ENCODE measurements around the gene KPNA1.
A peak's percentile ranks its signal among the peaks of the same experiment; 100 is the strongest.
"Not testable (repeated sequence)": the region's sequence is repeated elsewhere in the genome, so short reads cannot be mapped to it uniquely, and the experiment has no call there.

KPNA1 gene

DNA sequence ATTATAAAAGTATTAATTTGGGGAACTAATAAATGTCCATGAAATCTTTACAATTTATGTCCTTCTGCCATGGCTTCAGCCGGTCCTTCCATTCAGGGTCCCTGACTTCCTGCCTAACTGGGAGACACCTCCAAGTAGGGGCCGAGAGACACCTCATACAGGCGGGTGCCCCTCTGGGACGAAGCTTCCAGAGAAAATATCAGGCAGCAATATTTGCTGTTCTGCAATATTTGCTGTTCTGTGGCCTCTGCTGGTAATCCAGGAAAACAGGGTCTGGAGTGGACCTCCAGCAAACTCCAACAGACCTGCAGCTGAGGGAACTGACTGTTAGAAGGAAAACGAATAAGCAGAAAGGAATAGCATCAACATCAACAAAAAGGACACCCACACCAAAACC lies 70.2 kb downstream of the KPNA1 start:
- not testable (repeated sequence) for H2BK15ac ChIP-seq (ENCODE audit: low read length); H3K9me3 ChIP-seq (replicated peaks in 1 of 2; ENCODE audit: control insufficient read depth in 2 of 2, insufficient read depth in 1 of 2, low read depth in 1 of 2, low read length in 2 of 2); H3K27me3 ChIP-seq (ENCODE audit: control insufficient read depth in 3 of 3, insufficient read depth in 3 of 3, low read depth in 1 of 3, low read length in 3 of 3); H3K4me3 ChIP-seq (ENCODE audit: low read length in 2 of 2); H3K9ac ChIP-seq (ENCODE audit: low read depth, low read length, poor library complexity); H2BK12ac ChIP-seq (ENCODE audit: low read length); H3K79me1 ChIP-seq (ENCODE audit: low read depth, low read length); H2BK120ac ChIP-seq (ENCODE audit: low read depth, low read length); H3K4ac ChIP-seq (ENCODE audit: low read length); H3K4me1 ChIP-seq (ENCODE audit: control insufficient read depth in 2 of 2, insufficient read depth in 1 of 2, low read depth in 1 of 2, low read length in 2 of 2); H3K18ac ChIP-seq (ENCODE audit: low read length); H2AK5ac ChIP-seq (ENCODE audit: low read depth, low read length); H3K4me2 ChIP-seq (ENCODE audit: insufficient read depth, low read length, poor library complexity, severe bottlenecking); DNase-seq (ENCODE audit: low spot score); H4K91ac ChIP-seq (ENCODE audit: low read depth, low read length, poor library complexity); H3K27ac ChIP-seq (replicated peaks; ENCODE audit: low read length); H3K14ac ChIP-seq (ENCODE audit: low read length); H2BK5ac ChIP-seq (ENCODE audit: low read length); H2AFZ ChIP-seq (ENCODE audit: low read length); H3K23ac ChIP-seq (ENCODE audit: low read depth, low read length, poor library complexity); H4K8ac ChIP-seq (ENCODE audit: low read depth, low read length)
- no CpG with 5 or more reads among the region's 5 CpGs for WGBS, 2 donors (ENCODE audit: extremely low coverage in 2 of 2, insufficient read length in 2 of 2, insufficient replicate concordance in 1 of 2)
- H3K36me3 ChIP-seq (replicated peaks in 1 of 2; ENCODE audit: control insufficient read depth in 2 of 2, insufficient read depth in 2 of 2, low read length in 2 of 2) = peaks cover 14 to 82% of the 10 kb centered on the region in 2 donors

DNA sequence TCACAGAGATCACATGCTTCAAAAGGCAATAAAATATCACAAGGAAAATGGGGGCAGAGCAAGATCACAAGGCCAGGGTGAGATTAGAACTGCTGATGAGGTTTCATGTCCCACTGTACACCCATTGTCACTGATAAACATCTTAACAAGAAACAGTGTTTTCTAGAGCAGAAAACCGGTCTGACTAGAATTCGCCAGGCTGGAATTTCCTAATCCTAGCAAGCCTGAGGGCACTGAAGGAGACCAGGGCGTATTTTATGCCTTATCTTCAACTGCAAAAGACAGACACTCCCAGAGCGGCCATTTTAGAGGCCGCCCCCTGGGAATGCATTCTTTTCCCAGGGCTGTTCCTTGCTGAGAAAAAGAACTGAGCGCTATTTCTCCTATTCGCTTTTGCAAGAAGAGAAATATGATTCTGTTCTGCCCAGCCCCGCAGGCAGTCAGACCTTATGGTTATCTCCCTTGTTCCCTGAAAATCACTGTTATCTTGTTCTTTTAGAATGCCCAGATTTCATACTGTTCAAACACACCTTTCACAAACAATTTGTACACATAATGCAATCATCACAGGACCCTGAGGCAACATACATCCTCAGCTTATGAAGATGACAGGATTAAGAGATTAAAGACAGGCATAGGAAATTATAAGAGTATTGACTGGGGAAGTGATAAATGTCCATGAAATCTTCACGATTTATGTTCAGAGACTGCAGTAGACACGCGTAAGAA lies 70.8 kb downstream of the KPNA1 start:
- H3K4me1 ChIP-seq (ENCODE audit: control insufficient read depth in 2 of 2, insufficient read depth in 1 of 2, low read depth in 1 of 2, low read length in 2 of 2); H3K79me1 ChIP-seq (ENCODE audit: low read depth, low read length); H3K9me3 ChIP-seq (replicated peaks in 1 of 2; ENCODE audit: control insufficient read depth in 2 of 2, insufficient read depth in 1 of 2, low read depth in 1 of 2, low read length in 2 of 2); H3K27me3 ChIP-seq (ENCODE audit: control insufficient read depth in 3 of 3, insufficient read depth in 3 of 3, low read depth in 1 of 3, low read length in 3 of 3); H2AFZ ChIP-seq (ENCODE audit: low read length); H2AK5ac ChIP-seq (ENCODE audit: low read depth, low read length); H2BK15ac ChIP-seq (ENCODE audit: low read length); H3K18ac ChIP-seq (ENCODE audit: low read length); H2BK12ac ChIP-seq (ENCODE audit: low read length); H3K4ac ChIP-seq (ENCODE audit: low read length); H3K23ac ChIP-seq (ENCODE audit: low read depth, low read length, poor library complexity); H3K4me3 ChIP-seq (ENCODE audit: low read length in 2 of 2); DNase-seq (ENCODE audit: low spot score); H3K4me2 ChIP-seq (ENCODE audit: insufficient read depth, low read length, poor library complexity, severe bottlenecking); H3K9ac ChIP-seq (ENCODE audit: low read depth, low read length, poor library complexity); H2BK120ac ChIP-seq (ENCODE audit: low read depth, low read length); H4K8ac ChIP-seq (ENCODE audit: low read depth, low read length); H4K91ac ChIP-seq (ENCODE audit: low read depth, low read length, poor library complexity); H3K14ac ChIP-seq (ENCODE audit: low read length); H2BK5ac ChIP-seq (ENCODE audit: low read length); H3K27ac ChIP-seq (replicated peaks; ENCODE audit: low read length): not testable (repeated sequence)
- WGBS, 2 donors (ENCODE audit: extremely low coverage in 2 of 2, insufficient read length in 2 of 2, insufficient replicate concordance in 1 of 2) = no CpG with 5 or more reads among the region's 11 CpGs
- H3K36me3 ChIP-seq (replicated peaks in 1 of 2; ENCODE audit: control insufficient read depth in 2 of 2, insufficient read depth in 2 of 2, low read length in 2 of 2) = peaks cover 14 to 82% of the 10 kb centered on the region in 2 donors

DNA sequence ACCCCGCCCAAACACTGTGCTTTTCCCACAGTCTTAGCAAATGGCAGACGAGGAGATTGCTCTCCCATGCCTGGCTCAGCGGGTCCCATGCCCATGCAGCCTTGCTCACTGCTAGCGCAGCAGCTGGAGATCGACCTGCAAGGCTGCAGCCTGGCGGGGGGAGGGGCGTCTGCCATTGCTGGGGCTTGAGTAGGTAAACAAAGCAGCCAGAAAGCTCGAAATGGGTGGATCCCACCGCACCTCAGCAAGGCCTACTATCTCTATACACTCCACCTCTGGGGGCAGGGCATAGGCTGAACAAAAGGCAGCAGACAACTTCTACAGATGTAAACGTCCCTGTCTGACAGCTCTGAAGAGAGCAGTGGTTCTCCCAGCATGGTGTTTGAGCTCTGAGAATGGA lies 71.6 kb downstream of the KPNA1 start:
- Histone ChIP-seq H2AK5ac (ENCODE audit: low read depth, low read length) (no peak overlapping the region), H3K27ac (replicated peaks; ENCODE audit: low read length) (no peak overlapping the region), H3K4me3 (ENCODE audit: low read length in 2 of 2) (no peak overlapping the region), H2BK5ac (ENCODE audit: low read length) (no peak overlapping the region), H3K4ac (ENCODE audit: low read length) (no peak overlapping the region), H4K91ac (ENCODE audit: low read depth, low read length, poor library complexity) (no peak overlapping the region), H3K36me3 (replicated peaks in 1 of 2; ENCODE audit: control insufficient read depth in 2 of 2, insufficient read depth in 2 of 2, low read length in 2 of 2) (peaks cover 14 to 83% of the 10 kb centered on the region in 2 donors), H3K4me2 (ENCODE audit: insufficient read depth, low read length, poor library complexity, severe bottlenecking) (no peak overlapping the region), H3K18ac (ENCODE audit: low read length) (no peak overlapping the region), H2BK15ac (ENCODE audit: low read length) (no peak overlapping the region), H3K9me3 (replicated peaks in 1 of 2; ENCODE audit: control insufficient read depth in 2 of 2, insufficient read depth in 1 of 2, low read depth in 1 of 2, low read length in 2 of 2) (peaks cover 0 to 1% of the 10 kb centered on the region in 2 donors), H3K23ac (ENCODE audit: low read depth, low read length, poor library complexity) (peak overlapping the region; percentile 55), H3K9ac (ENCODE audit: low read depth, low read length, poor library complexity) (no peak overlapping the region), H2BK120ac (ENCODE audit: low read depth, low read length) (no peak overlapping the region), H3K14ac (ENCODE audit: low read length) (no peak overlapping the region), H2BK12ac (ENCODE audit: low read length) (peak overlapping the region; percentile 97), H3K4me1 (ENCODE audit: control insufficient read depth in 2 of 2, insufficient read depth in 1 of 2, low read depth in 1 of 2, low read length in 2 of 2) (peaks cover 0 to 2% of the 10 kb centered on the region in 2 donors), H3K27me3 (ENCODE audit: control insufficient read depth in 3 of 3, insufficient read depth in 3 of 3, low read depth in 1 of 3, low read length in 3 of 3) (no peaks in the 10 kb centered on the region), H2AFZ (ENCODE audit: low read length) (no peak overlapping the region), H3K79me1 (ENCODE audit: low read depth, low read length) (peaks cover 2% of the 10 kb centered on the region), H4K8ac (ENCODE audit: low read depth, low read length) (no peak overlapping the region)
- DNase-seq (ENCODE audit: low spot score) = no peak
- WGBS, 2 donors (ENCODE audit: extremely low coverage in 2 of 2, insufficient read length in 2 of 2, insufficient replicate concordance in 1 of 2) = no CpG with 5 or more reads among the region's 10 CpGs

DNA sequence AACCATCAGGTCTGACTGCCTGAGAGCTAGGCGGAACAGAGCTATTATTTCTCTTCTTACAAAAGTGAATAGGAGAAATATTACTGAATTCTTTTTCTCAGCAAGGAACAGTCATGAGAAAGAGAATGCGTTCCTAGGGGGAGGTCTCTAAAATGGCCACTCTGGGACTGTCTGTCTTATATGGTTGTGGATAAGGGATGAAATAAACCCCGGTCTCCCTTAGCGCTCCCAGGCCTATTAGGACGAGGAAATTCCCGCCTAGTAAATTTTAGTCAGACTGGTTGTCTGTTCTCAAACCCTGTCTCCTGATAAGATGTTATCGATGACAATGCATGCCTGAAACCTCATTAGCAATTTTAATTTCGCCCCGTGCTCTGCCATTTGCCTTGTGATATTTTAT lies 78.8 kb downstream of the KPNA1 start:
- no peaks in the 10 kb centered on the region for H3K79me1 ChIP-seq (ENCODE audit: low read depth, low read length)
- no peak overlapping the region for H4K8ac ChIP-seq (ENCODE audit: low read depth, low read length)
- no peaks in the 10 kb centered on the region for H3K27me3 ChIP-seq (ENCODE audit: control insufficient read depth in 3 of 3, insufficient read depth in 3 of 3, low read depth in 1 of 3, low read length in 3 of 3)
- H3K4me1 ChIP-seq (ENCODE audit: control insufficient read depth in 2 of 2, insufficient read depth in 1 of 2, low read depth in 1 of 2, low read length in 2 of 2) = no peaks in the 10 kb centered on the region
- no peak overlapping the region for H3K14ac ChIP-seq (ENCODE audit: low read length)
- no peak overlapping the region for H3K4me2 ChIP-seq (ENCODE audit: insufficient read depth, low read length, poor library complexity, severe bottlenecking)
- H2BK15ac ChIP-seq (ENCODE audit: low read length) = no peak overlapping the region
- H3K23ac ChIP-seq (ENCODE audit: low read depth, low read length, poor library complexity) = no peak overlapping the region
- H3K9me3 ChIP-seq (replicated peaks in 1 of 2; ENCODE audit: control insufficient read depth in 2 of 2, insufficient read depth in 1 of 2, low read depth in 1 of 2, low read length in 2 of 2) = peaks cover 0 to 12% of the 10 kb centered on the region in 2 donors
- H3K27ac ChIP-seq (replicated peaks; ENCODE audit: low read length) = no peak overlapping the region
- no peak overlapping the region for H2BK12ac ChIP-seq (ENCODE audit: low read length)
- no peak overlapping the region for H2BK5ac ChIP-seq (ENCODE audit: low read length)
- H3K9ac ChIP-seq (ENCODE audit: low read depth, low read length, poor library complexity) = no peak overlapping the region
- no peak for DNase-seq (ENCODE audit: low spot score)
- peaks cover 21 to 98% of the 10 kb centered on the region in 2 donors for H3K36me3 ChIP-seq (replicated peaks in 1 of 2; ENCODE audit: control insufficient read depth in 2 of 2, insufficient read depth in 2 of 2, low read length in 2 of 2)
- no peak overlapping the region for H4K91ac ChIP-seq (ENCODE audit: low read depth, low read length, poor library complexity)
- H2BK120ac ChIP-seq (ENCODE audit: low read depth, low read length) = no peak overlapping the region
- H2AFZ ChIP-seq (ENCODE audit: low read length) = no peak overlapping the region
- H3K18ac ChIP-seq (ENCODE audit: low read length) = no peak overlapping the region
- WGBS, 2 donors (ENCODE audit: extremely low coverage in 2 of 2, insufficient read length in 2 of 2, insufficient replicate concordance in 1 of 2) = no CpG with 5 or more reads among the region's 9 CpGs
- no peak overlapping the region for H3K4ac ChIP-seq (ENCODE audit: low read length)
- no peak overlapping the region for H3K4me3 ChIP-seq (ENCODE audit: low read length in 2 of 2)
- no peak overlapping the region for H2AK5ac ChIP-seq (ENCODE audit: low read depth, low read length)
